Stimulated activated naive CD8-positive, alpha-beta T cell treated with anti-CD3 and anti-CD28 coated beads, Interleukin-15, Interleukin-2, amounts not matched to agents 100 ng/mL and 50 ng/mL, for 24 hours (primary cell): ENCODE data around the gene CCR2.
"Not testable (repeated sequence)": the region's sequence is repeated elsewhere in the genome, so short reads cannot be mapped to it uniquely, and the experiment has no call there.

Experiments used
- H3K27ac Mint-ChIP-seq: one replicate; pipeline ENCODE4 v1.8.0; 2021; ENCODE audit warnings: mild to moderate bottlenecking, mixed read lengths
- H3K27me3 Mint-ChIP-seq: one replicate; pipeline ENCODE4 v1.8.0; 2021; ENCODE audit warnings: mixed read lengths
- H3K36me3 Mint-ChIP-seq: one replicate; pipeline ENCODE4 v1.8.0; 2021; ENCODE audit warnings: low read depth, mixed read lengths
- H3K4me1 Mint-ChIP-seq: one replicate; pipeline ENCODE4 v1.8.0; 2021; ENCODE audit warnings: low read depth, mixed read lengths
- H3K4me3 Mint-ChIP-seq: one replicate; pipeline ENCODE4 v1.8.0; 2021; ENCODE audit warnings: mild to moderate bottlenecking, mixed read lengths
- H3K9me3 Mint-ChIP-seq: one replicate; pipeline ENCODE4 v1.8.0; 2021; ENCODE audit warnings: mixed read lengths

The CCR2 gene

DNA sequence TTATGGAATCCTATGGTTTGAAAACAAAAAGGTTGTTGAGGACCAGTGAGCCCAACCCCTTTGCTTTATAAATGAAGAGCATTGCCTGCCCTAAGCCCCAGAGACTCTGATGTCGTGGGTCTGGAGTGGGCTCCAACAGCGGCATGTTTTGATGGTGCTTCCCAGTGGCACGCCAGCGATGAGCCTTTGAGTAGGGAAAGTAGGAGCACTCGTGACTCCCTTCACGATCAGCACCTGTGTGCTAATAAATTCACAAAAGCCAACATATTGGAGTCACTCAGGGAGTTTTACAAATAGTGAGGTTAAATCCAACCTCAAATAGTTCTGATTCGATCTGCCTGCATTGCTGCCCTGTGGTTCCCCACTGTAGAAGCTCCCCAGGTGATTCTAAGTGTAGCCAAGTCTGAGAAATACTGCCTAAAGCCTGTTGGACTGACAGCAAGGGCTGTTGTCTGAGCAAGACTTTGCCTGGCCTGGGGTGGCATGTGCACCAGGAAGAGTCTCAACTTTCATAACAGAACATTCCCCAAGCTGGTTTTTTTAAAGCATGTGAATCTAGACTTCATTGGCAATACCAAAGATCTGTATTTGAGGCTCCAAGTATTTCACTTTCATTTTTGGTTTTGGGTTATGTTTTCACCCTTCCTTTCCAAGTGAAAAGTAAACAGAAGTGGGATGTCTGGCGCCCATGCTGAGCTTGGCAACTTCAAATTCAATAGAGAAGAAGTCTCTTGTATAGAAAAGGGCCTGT, 26.7 kb downstream of the CCR2 start:
- H3K36me3 Mint-ChIP-seq: no peaks in the 10 kb centered on the region
- peaks cover 12% of the 10 kb centered on the region for H3K27me3 Mint-ChIP-seq
- H3K27ac Mint-ChIP-seq: peak overlapping the region; percentile 33
- no peaks in the 10 kb centered on the region for H3K9me3 Mint-ChIP-seq
- H3K4me3 Mint-ChIP-seq: no peak overlapping the region
- H3K4me1 Mint-ChIP-seq: peaks cover 29% of the 10 kb centered on the region

- H3K4me3 Mint-ChIP-seq: no peak overlapping the region
- peaks cover 30% of the 10 kb centered on the region for H3K4me1 Mint-ChIP-seq
- no peaks in the 10 kb centered on the region for H3K9me3 Mint-ChIP-seq
- H3K27me3 Mint-ChIP-seq: peaks cover 9% of the 10 kb centered on the region
- no peaks in the 10 kb centered on the region for H3K36me3 Mint-ChIP-seq
- no peak overlapping the region for H3K27ac Mint-ChIP-seq
Observed at GRCh38 chr3:46381625-46382024, 27.7 kb downstream of the CCR2 start.

GRCh38 chr3:46383211-46383950, 29.5 kb downstream of the CCR2 start:
- H3K27me3 Mint-ChIP-seq: peaks cover 9% of the 10 kb centered on the region
- H3K27ac Mint-ChIP-seq: peak overlapping the region; percentile 14
- H3K4me3 Mint-ChIP-seq: no peak overlapping the region
- no peaks in the 10 kb centered on the region for H3K9me3 Mint-ChIP-seq
- H3K36me3 Mint-ChIP-seq: no peaks in the 10 kb centered on the region
- H3K4me1 Mint-ChIP-seq: peaks cover 30% of the 10 kb centered on the region

- Mint-ChIP-seq H3K4me1 (peaks cover 30% of the 10 kb centered on the region), H3K4me3 (no peak overlapping the region), H3K27me3 (peaks cover 9% of the 10 kb centered on the region), H3K27ac (peak overlapping the region; percentile 14), H3K36me3 (no peaks in the 10 kb centered on the region), H3K9me3 (no peaks in the 10 kb centered on the region)
Observed at GRCh38 chr3:46383951-46384330, 30.0 kb downstream of the CCR2 start.

DNA sequence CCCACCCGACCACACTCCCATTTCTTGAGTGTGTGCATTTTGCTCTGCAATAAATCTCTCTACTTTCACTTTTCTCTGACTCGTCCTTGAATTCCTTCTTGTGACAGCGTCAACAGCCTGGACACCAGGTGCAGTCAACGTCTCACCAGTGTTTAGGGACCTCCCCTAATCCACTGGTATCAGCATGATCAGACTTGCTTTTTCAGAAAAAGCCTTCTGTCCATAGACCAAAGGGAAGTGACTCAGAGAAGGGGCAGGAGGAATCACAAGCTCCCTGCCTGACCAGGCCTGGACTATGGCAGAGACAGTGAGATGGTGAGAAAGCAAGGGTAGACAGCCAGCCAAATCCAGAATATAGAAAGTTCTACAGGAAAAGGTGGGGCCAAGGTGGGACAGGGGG, 32.3 kb downstream of the CCR2 start:
- H3K36me3 Mint-ChIP-seq: no peaks in the 10 kb centered on the region
- no peaks in the 10 kb centered on the region for H3K9me3 Mint-ChIP-seq
- H3K4me3 Mint-ChIP-seq: no peak overlapping the region
- H3K4me1 Mint-ChIP-seq: peaks cover 18% of the 10 kb centered on the region
- H3K27ac Mint-ChIP-seq: no peak overlapping the region
- H3K27me3 Mint-ChIP-seq: peaks cover 9% of the 10 kb centered on the region

DNA sequence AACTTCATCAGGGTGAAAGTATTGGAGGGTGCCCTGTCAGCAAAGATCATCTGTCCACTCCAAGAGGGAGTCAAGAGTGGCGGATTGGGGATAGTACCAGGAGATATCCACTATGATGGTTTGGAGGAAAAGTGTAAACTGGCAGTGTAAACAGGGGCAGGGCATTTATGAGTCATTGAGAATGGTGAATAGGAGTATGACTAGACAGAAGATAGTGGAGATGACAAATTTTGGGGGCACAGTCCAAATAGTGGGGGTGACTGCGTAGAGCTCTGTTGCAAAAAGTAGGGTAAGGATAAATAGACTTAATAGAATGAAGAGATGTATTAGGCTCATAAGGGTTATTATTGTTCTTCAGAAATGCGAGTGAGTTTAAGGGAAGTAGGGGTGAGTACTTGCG, 34.9 kb downstream of the CCR2 start:
- not testable (repeated sequence) for H3K9me3 Mint-ChIP-seq, H3K4me1 Mint-ChIP-seq, H3K27me3 Mint-ChIP-seq, H3K36me3 Mint-ChIP-seq, H3K27ac Mint-ChIP-seq, H3K4me3 Mint-ChIP-seq

- H3K4me1 Mint-ChIP-seq: peaks cover 5% of the 10 kb centered on the region
- no peaks in the 10 kb centered on the region for H3K36me3 Mint-ChIP-seq
- no peaks in the 10 kb centered on the region for H3K9me3 Mint-ChIP-seq
- no peak overlapping the region for H3K4me3 Mint-ChIP-seq
- H3K27ac Mint-ChIP-seq: no peak overlapping the region
- H3K27me3 Mint-ChIP-seq: peaks cover 4% of the 10 kb centered on the region
Observed at GRCh38 chr3:46389306-46389705, 35.4 kb downstream of the CCR2 start.

GRCh38 chr3:46391526-46391925, 37.6 kb downstream of the CCR2 start:
- not testable (repeated sequence) for H3K9me3 Mint-ChIP-seq, H3K4me3 Mint-ChIP-seq, H3K36me3 Mint-ChIP-seq, H3K4me1 Mint-ChIP-seq, H3K27ac Mint-ChIP-seq, H3K27me3 Mint-ChIP-seq

- peaks cover 12% of the 10 kb centered on the region for H3K4me1 Mint-ChIP-seq
- no peaks in the 10 kb centered on the region for H3K27me3 Mint-ChIP-seq
- no peak overlapping the region for H3K27ac Mint-ChIP-seq
- no peaks in the 10 kb centered on the region for H3K36me3 Mint-ChIP-seq
- H3K4me3 Mint-ChIP-seq: no peak overlapping the region
- no peaks in the 10 kb centered on the region for H3K9me3 Mint-ChIP-seq
Observed at GRCh38 chr3:46393011-46393410, 39.1 kb downstream of the CCR2 start.

- H3K27ac Mint-ChIP-seq: peak overlapping the region; percentile 12
- H3K36me3 Mint-ChIP-seq: no peaks in the 10 kb centered on the region
- H3K4me1 Mint-ChIP-seq: peaks cover 12% of the 10 kb centered on the region
- no peak overlapping the region for H3K4me3 Mint-ChIP-seq
- no peaks in the 10 kb centered on the region for H3K27me3 Mint-ChIP-seq
- no peaks in the 10 kb centered on the region for H3K9me3 Mint-ChIP-seq
Observed at GRCh38 chr3:46393554-46394434, 39.9 kb downstream of the CCR2 start.

DNA sequence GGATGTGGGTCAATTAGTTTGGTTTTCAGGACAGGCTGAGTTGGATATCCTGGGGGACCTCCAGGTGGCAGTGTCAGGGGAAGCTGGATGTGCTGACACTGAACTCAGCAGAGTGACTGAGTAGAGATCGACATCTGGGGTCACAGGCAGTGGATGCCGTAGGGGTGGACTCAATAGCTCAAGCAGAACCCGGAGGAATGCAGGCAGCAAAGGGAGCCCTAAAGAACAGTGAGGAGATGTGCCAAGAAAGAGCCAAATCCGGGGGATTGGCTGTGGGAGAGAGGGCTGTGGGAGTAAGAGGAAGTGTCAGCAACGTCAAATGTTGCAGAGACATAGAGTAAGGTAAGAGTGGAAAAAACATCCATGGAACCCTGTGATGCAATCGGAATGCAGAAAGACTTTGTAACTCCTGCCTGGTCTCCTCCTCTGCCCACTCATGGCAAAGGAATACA, 41.3 kb downstream of the CCR2 start:
- Mint-ChIP-seq H3K36me3 (no peaks in the 10 kb centered on the region), H3K27me3 (no peaks in the 10 kb centered on the region), H3K27ac (peak overlapping the region; percentile 15), H3K4me1 (peaks cover 12% of the 10 kb centered on the region), H3K9me3 (no peaks in the 10 kb centered on the region), H3K4me3 (no peak overlapping the region)

DNA sequence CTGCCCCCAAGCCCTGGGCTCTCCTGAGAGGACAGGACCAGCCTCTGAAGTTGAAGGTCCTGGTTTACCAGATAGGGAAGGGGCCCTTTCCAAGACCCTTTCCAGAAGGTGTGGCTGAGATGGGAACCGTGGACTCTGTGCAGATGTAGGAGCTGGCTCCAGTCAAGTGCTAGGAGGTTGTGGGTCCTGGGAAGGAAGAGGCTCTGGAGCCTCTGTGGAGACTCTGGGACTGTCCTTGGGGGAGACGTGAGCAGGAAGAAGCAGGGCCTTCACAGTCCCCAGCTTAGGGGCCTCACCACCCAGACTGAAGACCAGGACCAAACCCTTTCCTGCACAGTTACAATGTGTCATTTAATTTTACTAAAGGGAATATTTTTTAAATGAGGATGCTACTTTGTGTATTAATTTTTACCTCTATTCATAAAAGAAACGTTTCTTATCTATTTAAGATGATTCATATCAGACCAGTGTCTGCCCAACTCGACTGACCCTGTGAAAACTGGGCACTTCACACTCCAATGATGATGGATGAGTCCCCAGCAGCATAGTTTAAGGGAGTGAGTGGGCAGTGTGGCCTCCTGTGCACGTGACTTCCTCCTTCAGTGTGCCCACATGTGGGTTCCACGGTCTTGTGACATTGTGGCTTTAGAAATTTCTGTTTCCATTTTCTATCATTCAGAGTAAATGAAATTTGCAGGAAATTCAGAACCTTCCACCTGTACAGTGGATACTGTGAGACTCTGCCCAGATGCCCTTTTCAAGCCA, 42.0 kb downstream of the CCR2 start:
- Mint-ChIP-seq H3K27me3 (no peaks in the 10 kb centered on the region), H3K4me3 (no peak overlapping the region), H3K9me3 (no peaks in the 10 kb centered on the region), H3K4me1 (peaks cover 12% of the 10 kb centered on the region), H3K27ac (no peak overlapping the region), H3K36me3 (no peaks in the 10 kb centered on the region)

DNA sequence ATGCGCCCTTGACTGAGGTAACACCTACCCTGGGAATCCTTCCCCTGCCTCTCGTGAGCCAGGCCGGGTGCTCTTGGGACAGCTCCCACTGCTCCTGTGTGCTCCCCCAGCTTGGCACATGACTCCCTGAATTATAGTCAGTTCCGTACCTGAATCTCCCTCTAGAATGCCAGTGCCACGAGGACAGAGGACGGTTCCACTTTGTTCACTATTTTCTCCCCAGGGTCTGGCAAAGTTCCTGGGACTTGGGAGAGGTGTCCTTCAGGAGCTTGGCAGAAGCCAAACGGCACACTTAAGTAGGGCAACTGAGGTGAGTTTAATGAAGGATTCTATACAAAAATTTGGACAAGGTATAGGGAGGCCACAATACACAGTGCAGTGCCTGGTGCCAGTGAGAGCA, 43.2 kb downstream of the CCR2 start:
- Mint-ChIP-seq H3K27me3 (no peaks in the 10 kb centered on the region), H3K9me3 (no peaks in the 10 kb centered on the region), H3K36me3 (no peaks in the 10 kb centered on the region), H3K27ac (no peak overlapping the region), H3K4me3 (no peak overlapping the region), H3K4me1 (peaks cover 12% of the 10 kb centered on the region)

- Mint-ChIP-seq H3K4me3 (no peak overlapping the region), H3K36me3 (no peaks in the 10 kb centered on the region), H3K9me3 (no peaks in the 10 kb centered on the region), H3K27me3 (peaks cover 4% of the 10 kb centered on the region), H3K4me1 (peaks cover 12% of the 10 kb centered on the region), H3K27ac (no peak overlapping the region)
Observed at GRCh38 chr3:46398186-46398955, 44.5 kb downstream of the CCR2 start.
